ENCODE measurements around the gene CLIC6.

CLIC6 gene

GRCh38 chr21:34690041-34690792 is 21.4 kb downstream of the CLIC6 start:
- Histone ChIP-seq H3K4me1 (no peaks in the 10 kb centered on the region), H4K20me1 (no peaks in the 10 kb centered on the region), H3K4me2 (no peak overlapping the region), H3K27ac (no peak overlapping the region), H3K9ac (no peak overlapping the region), H3K36me3 (no peaks in the 10 kb centered on the region), H3K27me3 (no peaks in the 10 kb centered on the region), H3K4me3 (no peak overlapping the region), H3K9me3 (peaks cover 4% of the 10 kb centered on the region; the same call in 1 of the 2 replicates)
- no peak for TF ChIP-seq Cebpa-rat (IDR thresholded peaks at IDR 0.05)

GRCh38 chr21:34690793-34691175 is 22.0 kb downstream of the CLIC6 start:
- H3K4me1 ChIP-seq = no peaks in the 10 kb centered on the region
- no peak for TF ChIP-seq Cebpa-rat (IDR thresholded peaks at IDR 0.05)
- H3K9me3 ChIP-seq = peaks cover 4% of the 10 kb centered on the region; the same call in 1 of the 2 replicates
- no peaks in the 10 kb centered on the region for H3K27me3 ChIP-seq
- H4K20me1 ChIP-seq = no peaks in the 10 kb centered on the region
- H3K27ac ChIP-seq = no peak overlapping the region
- H3K36me3 ChIP-seq = no peaks in the 10 kb centered on the region
- no peak overlapping the region for H3K4me3 ChIP-seq
- no peak overlapping the region for H3K9ac ChIP-seq
- H3K4me2 ChIP-seq = no peak overlapping the region

- no peak overlapping the region for H3K4me2 ChIP-seq
- no peak overlapping the region for H3K4me3 ChIP-seq
- no peak for TF ChIP-seq Cebpa-rat (IDR thresholded peaks at IDR 0.05)
- H3K4me1 ChIP-seq = no peaks in the 10 kb centered on the region
- H3K9me3 ChIP-seq = peaks cover 4% of the 10 kb centered on the region; the same call in 1 of the 2 replicates
- H3K27me3 ChIP-seq = no peaks in the 10 kb centered on the region
- H4K20me1 ChIP-seq = no peaks in the 10 kb centered on the region
- H3K36me3 ChIP-seq = no peaks in the 10 kb centered on the region
- no peak overlapping the region for H3K9ac ChIP-seq
- no peak overlapping the region for H3K27ac ChIP-seq
Observed at GRCh38 chr21:34691390-34692032, 22.7 kb downstream of the CLIC6 start.

GRCh38 chr21:34692458-34693020 is 23.7 kb downstream of the CLIC6 start:
- H3K27me3 ChIP-seq = no peaks in the 10 kb centered on the region
- no peaks in the 10 kb centered on the region for H3K4me1 ChIP-seq
- H3K36me3 ChIP-seq = no peaks in the 10 kb centered on the region
- H3K4me2 ChIP-seq = no peak overlapping the region
- no peak overlapping the region for H3K27ac ChIP-seq
- H4K20me1 ChIP-seq = no peaks in the 10 kb centered on the region
- no peak for TF ChIP-seq Cebpa-rat (IDR thresholded peaks at IDR 0.05)
- H3K9ac ChIP-seq = no peak overlapping the region
- H3K9me3 ChIP-seq = peaks cover 4% of the 10 kb centered on the region; the same call in 1 of the 2 replicates
- no peak overlapping the region for H3K4me3 ChIP-seq

- Histone ChIP-seq H3K4me1 (no peaks in the 10 kb centered on the region), H3K27me3 (no peaks in the 10 kb centered on the region), H3K9ac (no peak overlapping the region), H3K4me3 (no peak overlapping the region), H3K36me3 (no peaks in the 10 kb centered on the region), H3K27ac (no peak overlapping the region), H4K20me1 (no peaks in the 10 kb centered on the region), H3K4me2 (no peak overlapping the region), H3K9me3 (peaks cover 4% of the 10 kb centered on the region; the same call in 1 of the 2 replicates)
- TF ChIP-seq Cebpa-rat (IDR thresholded peaks at IDR 0.05) = no peak
Observed at GRCh38 chr21:34693192-34693810, 24.5 kb downstream of the CLIC6 start.

- H3K4me1 ChIP-seq = no peaks in the 10 kb centered on the region
- H3K4me3 ChIP-seq = no peak overlapping the region
- no peaks in the 10 kb centered on the region for H3K27me3 ChIP-seq
- no peak for TF ChIP-seq Cebpa-rat (IDR thresholded peaks at IDR 0.05)
- no peak overlapping the region for H3K9ac ChIP-seq
- no peaks in the 10 kb centered on the region for H3K36me3 ChIP-seq
- no peak overlapping the region for H3K4me2 ChIP-seq
- no peaks in the 10 kb centered on the region for H4K20me1 ChIP-seq
- H3K27ac ChIP-seq = no peak overlapping the region
- peaks cover 4% of the 10 kb centered on the region; the same call in 1 of the 2 replicates for H3K9me3 ChIP-seq
Observed at GRCh38 chr21:34695434-34695833, 26.6 kb downstream of the CLIC6 start.

- no peak overlapping the region for H3K4me3 ChIP-seq
- no peak overlapping the region for H3K4me2 ChIP-seq
- H3K27ac ChIP-seq = no peak overlapping the region
- H3K36me3 ChIP-seq = no peaks in the 10 kb centered on the region
- no peaks in the 10 kb centered on the region for H3K4me1 ChIP-seq
- no peak for TF ChIP-seq Cebpa-rat (IDR thresholded peaks at IDR 0.05)
- H3K27me3 ChIP-seq = no peaks in the 10 kb centered on the region
- H3K9ac ChIP-seq = no peak overlapping the region
- H3K9me3 ChIP-seq = peaks cover 4% of the 10 kb centered on the region; the same call in 1 of the 2 replicates
- H4K20me1 ChIP-seq = no peaks in the 10 kb centered on the region
Observed at GRCh38 chr21:34696121-34696520, 27.3 kb downstream of the CLIC6 start.

- H3K9ac ChIP-seq = no peak overlapping the region
- no peak overlapping the region for H3K4me3 ChIP-seq
- H3K27ac ChIP-seq = no peak overlapping the region
- no peaks in the 10 kb centered on the region for H3K27me3 ChIP-seq
- no peaks in the 10 kb centered on the region for H4K20me1 ChIP-seq
- H3K4me2 ChIP-seq = no peak overlapping the region
- peaks cover 4% of the 10 kb centered on the region; the same call in 1 of the 2 replicates for H3K9me3 ChIP-seq
- H3K36me3 ChIP-seq = no peaks in the 10 kb centered on the region
- TF ChIP-seq Cebpa-rat (IDR thresholded peaks at IDR 0.05) = no peak
- no peaks in the 10 kb centered on the region for H3K4me1 ChIP-seq
Observed at GRCh38 chr21:34697826-34698225, 29.0 kb downstream of the CLIC6 start.

GRCh38 chr21:34698270-34699015 is 29.6 kb downstream of the CLIC6 start:
- no peak overlapping the region for H3K9ac ChIP-seq
- no peak overlapping the region for H3K4me2 ChIP-seq
- no peak overlapping the region for H3K27ac ChIP-seq
- no peaks in the 10 kb centered on the region for H3K4me1 ChIP-seq
- no peaks in the 10 kb centered on the region for H4K20me1 ChIP-seq
- no peaks in the 10 kb centered on the region for H3K36me3 ChIP-seq
- no peaks in the 10 kb centered on the region for H3K27me3 ChIP-seq
- peaks cover 4% of the 10 kb centered on the region; the same call in 1 of the 2 replicates for H3K9me3 ChIP-seq
- TF ChIP-seq Cebpa-rat (IDR thresholded peaks at IDR 0.05) = no peak
- no peak overlapping the region for H3K4me3 ChIP-seq

Measured in BLaER1 (cell line).